Body of pancreas (tissue), 4 donors: ENCODE results near the gene EIF3J. TPM values are rescaled to one million over a fixed set of nuclear protein-coding genes. Genes with fewer than 3 reads are reported as not detected.

Experiments used
- ATAC-seq: fragments of 150-250 bp; one replicate; pipeline ENCODE4 v1.9.1; 2016
- DNase-seq, 4 donors: peaks; one replicate each; pipeline ENCODE4 v3.0.0-alpha.2; 2019
- H3K27ac ChIP-seq, 4 donors: fragments of 200-600 bp; sonication (generic); 1 replicate in 3 of 4; 2 replicates in 1 of 4; pipeline versions ENCODE4 v1.5.1 to v1.6.1; 2016 to 2019; ENCODE audit warnings: mild to moderate bottlenecking in 1 of 4, mixed read lengths in 1 of 4, moderate library complexity in 1 of 4
- H3K27me3 ChIP-seq, 2 donors: fragments of 200-600 bp; sonication (generic); one replicate each; pipeline ENCODE4 v1.6.0; 2016; ENCODE audit warnings: mild to moderate bottlenecking in 1 of 2
- H3K36me3 ChIP-seq, 2 donors: fragments of 200-600 bp; sonication (generic); replicated peaks in 1 of 2; 2 replicates each; pipeline ENCODE4 v1.5.1; 2016; ENCODE audit warnings: low read depth in 2 of 2; ENCODE audit not compliant: insufficient read depth in 1 of 2
- H3K4me1 ChIP-seq: fragments of 200-600 bp; sonication (generic); one replicate; pipeline ENCODE4 v1.6.0; 2016
- H3K4me3 ChIP-seq, 2 donors: fragments of 200-600 bp; sonication (generic); 1 replicate in 1 of 2; 2 replicates in 1 of 2; pipeline ENCODE4 v1.5.1; 2016 to 2019
- H3K9me3 ChIP-seq, 3 donors: fragments of 200-600 bp; sonication (generic); 1 replicate in 2 of 3; 2 replicates in 1 of 3; pipeline ENCODE4 v1.5.1; 2016
- POLR2A ChIP-seq, 3 donors: fragments of 450-650 bp; IDR thresholded peaks; one replicate each; pipeline ENCODE4 v1.6.1; 2016; ENCODE audit warnings: antibody characterized with exemption in 3 of 3, mild to moderate bottlenecking in 2 of 3
- WGBS, 2 donors: methylation state at CpG; one replicate each; pipeline ENCODE4 v1.1.5; 2017; 5-methylcytosine and 5-hydroxymethylcytosine counted together
- intact Hi-C: fragments of 100-400 bp; cut with DNase I; formaldehyde crosslinking; loops from one replicate; pipeline ENCODE4 v1.15.1; 2023
- total RNA-seq, 2 donors: library from RNA; depleted of rRNA; stranded (reverse); fragments of >200 nt; gene quantifications; one replicate each; pipeline ENCODE4 v1.1.0, GENCODE V29; 2016
- TF ChIP-seq, protein P1 (sequence below), 7 experiments: fragments of 450-650 bp in 4 of 7; fragments of 200-600 bp in 3 of 7; sonication (generic) in 3 of 7; IDR thresholded peaks; one replicate each; pipeline ENCODE4 v1.5.1; 2016 to 2019; ENCODE audit warnings: antibody characterized with exemption in 7 of 7

The EIF3J gene
- total RNA-seq, 2 donors from 2014 or later = 38.7 to 66.3 TPM

DNA sequence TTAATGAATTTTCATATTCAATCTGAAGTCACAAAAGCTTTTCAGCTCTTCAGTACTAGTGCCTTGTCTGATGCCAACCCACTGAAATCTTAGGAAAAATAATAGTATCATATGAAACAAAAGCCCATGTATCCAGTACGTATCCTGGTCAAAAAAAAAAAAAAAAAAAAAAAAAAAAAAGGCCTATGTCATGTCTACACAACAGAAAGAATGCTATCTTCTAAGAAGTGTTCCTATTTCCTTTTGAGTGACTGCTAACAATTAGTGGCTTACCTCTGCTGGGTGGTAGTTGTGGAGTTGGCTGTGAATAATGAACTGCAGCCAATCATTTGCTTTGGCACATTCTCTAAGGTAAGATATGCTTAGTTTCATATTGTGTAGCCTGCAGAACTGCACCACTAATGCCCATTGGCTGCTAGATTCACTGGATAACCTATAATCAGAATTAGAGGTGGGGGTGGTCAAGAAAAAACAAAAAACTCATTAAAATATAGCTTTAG, 59.6 kb downstream of the EIF3J start:
- Histone ChIP-seq H3K36me3 (peaks cover 0 to 44% of the 10 kb centered on the region in 2 donors), H3K4me1 (peaks cover 1% of the 10 kb centered on the region), H3K9me3 (no peaks in the 10 kb centered on the region), H3K27ac (no peak overlapping the region), H3K4me3 (no peak overlapping the region), H3K27me3 (no peaks in the 10 kb centered on the region)
- DNase-seq (no peak), ATAC-seq (no peak)
- 80 to 95% methylated on average over 1 of the region's 1 CpG for WGBS, 2 donors
- TF ChIP-seq, protein P1, sequence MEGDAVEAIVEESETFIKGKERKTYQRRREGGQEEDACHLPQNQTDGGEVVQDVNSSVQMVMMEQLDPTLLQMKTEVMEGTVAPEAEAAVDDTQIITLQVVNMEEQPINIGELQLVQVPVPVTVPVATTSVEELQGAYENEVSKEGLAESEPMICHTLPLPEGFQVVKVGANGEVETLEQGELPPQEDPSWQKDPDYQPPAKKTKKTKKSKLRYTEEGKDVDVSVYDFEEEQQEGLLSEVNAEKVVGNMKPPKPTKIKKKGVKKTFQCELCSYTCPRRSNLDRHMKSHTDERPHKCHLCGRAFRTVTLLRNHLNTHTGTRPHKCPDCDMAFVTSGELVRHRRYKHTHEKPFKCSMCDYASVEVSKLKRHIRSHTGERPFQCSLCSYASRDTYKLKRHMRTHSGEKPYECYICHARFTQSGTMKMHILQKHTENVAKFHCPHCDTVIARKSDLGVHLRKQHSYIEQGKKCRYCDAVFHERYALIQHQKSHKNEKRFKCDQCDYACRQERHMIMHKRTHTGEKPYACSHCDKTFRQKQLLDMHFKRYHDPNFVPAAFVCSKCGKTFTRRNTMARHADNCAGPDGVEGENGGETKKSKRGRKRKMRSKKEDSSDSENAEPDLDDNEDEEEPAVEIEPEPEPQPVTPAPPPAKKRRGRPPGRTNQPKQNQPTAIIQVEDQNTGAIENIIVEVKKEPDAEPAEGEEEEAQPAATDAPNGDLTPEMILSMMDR (IDR thresholded peaks at IDR 0.05) = no peak
- TF ChIP-seq POLR2A (IDR thresholded peaks at IDR 0.05) = no peak
- intact Hi-C loops = loop anchor here (10.0 kb wide), 1 partner anchor 138 kb away; the partner anchor contains the start of gene TRIM69

- TF ChIP-seq POLR2A (IDR thresholded peaks at IDR 0.05) = no peak
- TF ChIP-seq, protein P1 (IDR thresholded peaks at IDR 0.05) = no peak
- Histone ChIP-seq H3K27me3 (no peaks in the 10 kb centered on the region), H3K4me1 (no peaks in the 10 kb centered on the region), H3K4me3 (no peak overlapping the region), H3K9me3 (no peaks in the 10 kb centered on the region), H3K36me3 (peaks cover 0 to 41% of the 10 kb centered on the region in 2 donors), H3K27ac (no peak overlapping the region)
- intact Hi-C loops = loop anchor here (10.0 kb wide), 1 partner anchor 137 kb away; the partner anchor contains the start of gene TRIM69
- 83 to 85% methylated on average over 1 of the region's 1 CpG for WGBS, 2 donors
- ATAC-seq = no peak
- DNase-seq = no peak
Measured at GRCh38 chr15:44598066-44598465, 61.1 kb downstream of the EIF3J start.

DNA sequence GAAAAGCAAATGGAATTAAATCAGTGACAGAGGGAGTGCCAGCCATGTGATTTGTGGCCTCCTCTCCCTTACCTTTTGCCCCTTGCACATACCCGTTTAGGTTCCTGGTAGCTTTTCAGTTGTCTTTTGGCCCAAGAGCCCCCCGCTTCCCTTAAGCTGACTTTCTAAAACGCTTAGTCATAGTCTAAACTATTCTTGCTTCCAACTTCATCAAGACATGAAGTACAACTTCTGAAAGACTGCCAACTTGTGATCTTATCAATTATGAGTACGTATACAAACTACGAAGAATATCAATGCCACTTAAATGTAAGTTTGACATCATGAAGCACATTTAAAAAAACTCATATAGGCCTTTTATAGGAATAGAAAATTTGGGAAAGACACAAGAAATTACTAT, 61.9 kb downstream of the EIF3J start:
- Histone ChIP-seq H3K9me3 (no peaks in the 10 kb centered on the region), H3K27ac (peak overlapping the region in 1 of 4 donors; percentile 25), H3K4me3 (no peak overlapping the region), H3K27me3 (no peaks in the 10 kb centered on the region), H3K4me1 (no peaks in the 10 kb centered on the region), H3K36me3 (peaks cover 0 to 37% of the 10 kb centered on the region in 2 donors)
- intact Hi-C loops = loop anchor here (10.0 kb wide), 1 partner anchor 136 kb away; the partner anchor contains the start of gene TRIM69
- ATAC-seq = no peak
- no peak for DNase-seq
- TF ChIP-seq, protein P1 (IDR thresholded peaks at IDR 0.05) = no peak
- TF ChIP-seq POLR2A (IDR thresholded peaks at IDR 0.05) = no peak
- WGBS, 2 donors = 44 to 61% methylated on average over 5 of the region's 5 CpGs

DNA sequence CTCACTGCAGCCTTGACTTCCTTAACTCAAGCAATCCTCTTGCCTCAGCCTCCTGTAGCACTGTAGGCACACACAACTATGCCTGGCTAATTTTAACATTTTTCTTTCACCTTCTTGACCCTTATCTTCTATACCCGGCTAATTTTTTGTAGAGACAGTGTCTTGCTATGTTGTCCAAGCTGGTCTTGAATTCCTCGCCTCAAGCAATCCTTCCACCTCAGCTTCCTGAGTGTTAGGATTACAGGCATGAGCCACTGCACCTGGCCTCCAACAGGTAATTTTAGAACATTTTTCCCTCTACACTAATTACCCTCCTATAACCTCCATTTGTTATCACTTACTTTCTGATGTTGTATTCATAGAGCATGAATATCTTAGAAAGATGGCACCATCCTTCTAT, 66.2 kb downstream of the EIF3J start:
- DNase-seq = no peak
- no peaks in the 10 kb centered on the region for H3K27me3 ChIP-seq
- H3K9me3 ChIP-seq = no peaks in the 10 kb centered on the region
- intact Hi-C loops = no loop called here
- WGBS, 2 donors = 92 to 96% methylated on average over 2 of the region's 2 CpGs
- H3K36me3 ChIP-seq = peaks cover 0 to 17% of the 10 kb centered on the region in 2 donors
- no peak overlapping the region for H3K27ac ChIP-seq
- no peak overlapping the region for H3K4me3 ChIP-seq
- H3K4me1 ChIP-seq = peaks cover 27% of the 10 kb centered on the region
- ATAC-seq = no peak
- no peak for TF ChIP-seq POLR2A (IDR thresholded peaks at IDR 0.05)
- TF ChIP-seq, protein P1 (IDR thresholded peaks at IDR 0.05) = no peak

DNA sequence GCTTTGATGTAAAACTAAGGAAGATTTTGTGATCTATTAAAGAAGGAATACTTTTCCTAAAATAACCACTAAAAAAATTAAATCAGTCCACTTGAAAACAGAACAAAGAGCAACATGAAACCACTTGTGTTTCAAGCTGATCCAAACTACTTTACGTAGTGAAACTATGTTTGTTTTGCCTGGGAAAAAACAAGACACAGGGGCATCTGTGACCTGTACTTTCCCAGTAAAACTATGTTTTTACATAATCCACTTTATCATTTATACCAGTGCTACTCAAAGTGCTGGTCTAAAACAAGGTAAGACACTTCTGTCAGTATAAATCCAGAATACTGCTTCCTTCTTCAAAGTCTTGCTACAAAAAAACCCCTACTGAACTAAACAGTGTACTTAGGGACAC, 69.8 kb downstream of the EIF3J start:
- no peak for DNase-seq
- no peak for TF ChIP-seq POLR2A (IDR thresholded peaks at IDR 0.05)
- TF ChIP-seq, protein P1 (IDR thresholded peaks at IDR 0.05) = no peak
- H3K9me3 ChIP-seq = no peaks in the 10 kb centered on the region
- H3K4me1 ChIP-seq = peaks cover 27% of the 10 kb centered on the region
- H3K27ac ChIP-seq = peak overlapping the region; percentile 43 to 68 (median 66)
- WGBS, 2 donors = 43 to 44% methylated on average over 1 of the region's 1 CpG
- intact Hi-C loops = no loop called here
- no peaks in the 10 kb centered on the region for H3K27me3 ChIP-seq
- H3K4me3 ChIP-seq = no peak overlapping the region
- peaks cover 0 to 12% of the 10 kb centered on the region in 2 donors for H3K36me3 ChIP-seq
- peak; percentile 72 for ATAC-seq
